ENCODE data around the gene FITM1. TPM values are rescaled to one million over a fixed set of nuclear protein-coding genes. Genes with fewer than 3 reads are reported as not detected.

Gene FITM1
- total RNA-seq, 4 donors from 2014 or later = 0.61 to 1.3 (median 1.0) TPM; not detected in 1

DNA sequence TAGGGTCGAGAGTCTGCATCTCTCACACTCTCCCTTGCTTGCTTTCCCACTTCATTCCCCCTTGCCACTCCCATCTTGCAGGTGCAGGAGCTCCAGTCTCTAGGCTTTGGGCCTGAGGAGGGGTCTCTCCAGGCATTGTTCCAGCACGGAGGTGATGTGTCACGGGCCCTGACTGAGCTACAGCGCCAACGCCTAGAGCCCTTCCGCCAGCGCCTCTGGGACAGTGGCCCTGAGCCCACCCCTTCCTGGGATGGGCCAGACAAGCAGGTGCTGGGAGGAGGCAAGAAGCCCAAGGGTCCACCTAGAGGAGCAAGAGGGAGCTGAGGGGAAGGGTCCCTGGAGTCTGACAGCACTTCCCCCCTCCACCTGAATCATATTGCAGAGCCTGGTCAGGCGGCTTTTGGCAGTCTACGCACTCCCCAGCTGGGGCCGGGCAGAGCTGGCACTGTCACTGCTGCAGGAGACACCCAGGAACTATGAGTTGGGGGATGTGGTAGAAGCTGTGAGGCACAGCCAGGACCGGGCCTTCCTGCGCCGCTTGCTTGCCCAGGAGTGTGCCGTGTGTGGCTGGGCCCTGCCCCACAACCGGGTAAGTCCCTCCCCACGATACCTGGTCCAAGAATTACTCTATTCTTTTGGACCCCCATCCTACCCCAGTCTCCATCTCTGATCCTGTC is 21.1 kb downstream of the FITM1 start:
- TF ChIP-seq, protein P1, sequence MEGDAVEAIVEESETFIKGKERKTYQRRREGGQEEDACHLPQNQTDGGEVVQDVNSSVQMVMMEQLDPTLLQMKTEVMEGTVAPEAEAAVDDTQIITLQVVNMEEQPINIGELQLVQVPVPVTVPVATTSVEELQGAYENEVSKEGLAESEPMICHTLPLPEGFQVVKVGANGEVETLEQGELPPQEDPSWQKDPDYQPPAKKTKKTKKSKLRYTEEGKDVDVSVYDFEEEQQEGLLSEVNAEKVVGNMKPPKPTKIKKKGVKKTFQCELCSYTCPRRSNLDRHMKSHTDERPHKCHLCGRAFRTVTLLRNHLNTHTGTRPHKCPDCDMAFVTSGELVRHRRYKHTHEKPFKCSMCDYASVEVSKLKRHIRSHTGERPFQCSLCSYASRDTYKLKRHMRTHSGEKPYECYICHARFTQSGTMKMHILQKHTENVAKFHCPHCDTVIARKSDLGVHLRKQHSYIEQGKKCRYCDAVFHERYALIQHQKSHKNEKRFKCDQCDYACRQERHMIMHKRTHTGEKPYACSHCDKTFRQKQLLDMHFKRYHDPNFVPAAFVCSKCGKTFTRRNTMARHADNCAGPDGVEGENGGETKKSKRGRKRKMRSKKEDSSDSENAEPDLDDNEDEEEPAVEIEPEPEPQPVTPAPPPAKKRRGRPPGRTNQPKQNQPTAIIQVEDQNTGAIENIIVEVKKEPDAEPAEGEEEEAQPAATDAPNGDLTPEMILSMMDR (IDR thresholded peaks at IDR 0.05) = peak in 1 of 3 donors; percentile 7
- TF ChIP-seq POLR2A (IDR thresholded peaks at IDR 0.05) = no peak
- intact Hi-C loops (cut with DNase I; ENCODE audit: low total_unique reads) = no loop called here
- WGBS, 2 donors = 90 to 94% methylated on average over 13 to 16 of the region's 16 CpGs
- no peak for DNase-seq (ENCODE audit: low spot score in 2 of 2)
- no peak overlapping the region for H3K4me3 ChIP-seq (ENCODE audit: low read depth, poor library complexity, severe bottlenecking)

DNA sequence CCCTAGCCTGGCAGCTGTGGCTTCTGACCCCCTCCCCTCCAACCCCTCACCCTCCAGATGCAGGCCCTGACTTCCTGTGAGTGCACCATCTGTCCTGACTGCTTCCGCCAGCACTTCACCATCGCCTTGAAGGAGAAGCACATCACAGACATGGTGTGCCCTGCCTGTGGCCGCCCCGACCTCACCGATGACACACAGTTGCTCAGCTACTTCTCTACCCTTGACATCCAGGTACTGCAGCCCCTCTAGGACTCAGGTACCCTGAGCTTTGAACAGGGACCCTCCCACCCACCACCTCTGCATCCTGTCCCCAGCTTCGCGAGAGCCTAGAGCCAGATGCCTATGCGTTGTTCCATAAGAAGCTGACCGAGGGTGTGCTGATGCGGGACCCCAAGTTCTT is 24.6 kb downstream of the FITM1 start:
- WGBS, 2 donors = 95 to 96% methylated on average over 10 of the region's 10 CpGs
- no peak for DNase-seq (ENCODE audit: low spot score in 2 of 2)
- TF ChIP-seq, protein P1 (IDR thresholded peaks at IDR 0.05) = no peak
- TF ChIP-seq POLR2A (IDR thresholded peaks at IDR 0.05) = no peak
- H3K4me3 ChIP-seq (ENCODE audit: low read depth, poor library complexity, severe bottlenecking) = no peak overlapping the region
- intact Hi-C loops (cut with DNase I; ENCODE audit: low total_unique reads) = no loop called here

DNA sequence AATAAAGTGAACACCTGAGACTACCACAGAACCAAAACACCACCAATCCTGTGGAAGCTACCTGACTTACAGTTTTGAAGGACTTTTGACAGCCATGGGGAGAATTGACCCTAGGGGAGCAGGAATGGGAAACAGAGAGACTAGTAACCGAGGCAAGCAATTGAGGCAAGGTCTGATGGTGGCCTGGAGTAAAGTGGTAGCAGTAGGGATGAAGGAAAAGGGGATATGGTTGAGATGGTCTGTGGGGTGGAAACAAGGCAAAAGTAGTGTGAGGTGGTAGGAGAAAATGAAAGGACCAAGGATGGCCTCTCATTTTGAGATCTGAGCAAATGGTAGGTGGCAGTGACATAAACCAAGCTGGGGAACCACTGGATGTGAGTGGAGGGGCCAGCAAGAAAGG is 26.4 kb downstream of the FITM1 start:
- DNase-seq (ENCODE audit: low spot score in 2 of 2) = no peak
- intact Hi-C loops (cut with DNase I; ENCODE audit: low total_unique reads) = no loop called here
- TF ChIP-seq POLR2A (IDR thresholded peaks at IDR 0.05) = no peak
- TF ChIP-seq, protein P1 (IDR thresholded peaks at IDR 0.05) = no peak
- 79 to 83% methylated on average over 1 of the region's 1 CpG for WGBS, 2 donors
- no peak overlapping the region for H3K4me3 ChIP-seq (ENCODE audit: low read depth, poor library complexity, severe bottlenecking)

DNA sequence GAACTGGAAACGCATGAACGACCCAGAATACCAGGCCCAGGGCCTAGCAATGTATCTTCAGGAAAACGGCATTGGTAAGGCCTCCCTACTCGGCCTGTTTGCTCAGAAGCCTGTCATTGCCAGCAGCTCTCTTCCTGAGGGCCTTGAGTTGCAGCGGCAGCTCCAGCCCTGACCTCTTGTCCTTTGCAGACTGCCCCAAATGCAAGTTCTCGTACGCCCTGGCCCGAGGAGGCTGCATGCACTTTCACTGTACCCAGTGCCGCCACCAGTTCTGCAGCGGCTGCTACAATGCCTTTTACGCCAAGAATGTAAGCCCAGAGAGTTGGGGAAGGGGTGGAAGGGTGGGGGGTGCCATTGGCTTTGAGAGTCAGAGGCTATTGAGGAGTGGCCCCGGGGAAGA is 26.9 kb downstream of the FITM1 start:
- H3K4me3 ChIP-seq (ENCODE audit: low read depth, poor library complexity, severe bottlenecking) = no peak overlapping the region
- intact Hi-C loops (cut with DNase I; ENCODE audit: low total_unique reads) = no loop called here
- WGBS, 2 donors = 91 to 93% methylated on average over 12 of the region's 12 CpGs
- DNase-seq (ENCODE audit: low spot score in 2 of 2) = no peak
- TF ChIP-seq, protein P1 (IDR thresholded peaks at IDR 0.05) = no peak
- TF ChIP-seq POLR2A (IDR thresholded peaks at IDR 0.05) = no peak

DNA sequence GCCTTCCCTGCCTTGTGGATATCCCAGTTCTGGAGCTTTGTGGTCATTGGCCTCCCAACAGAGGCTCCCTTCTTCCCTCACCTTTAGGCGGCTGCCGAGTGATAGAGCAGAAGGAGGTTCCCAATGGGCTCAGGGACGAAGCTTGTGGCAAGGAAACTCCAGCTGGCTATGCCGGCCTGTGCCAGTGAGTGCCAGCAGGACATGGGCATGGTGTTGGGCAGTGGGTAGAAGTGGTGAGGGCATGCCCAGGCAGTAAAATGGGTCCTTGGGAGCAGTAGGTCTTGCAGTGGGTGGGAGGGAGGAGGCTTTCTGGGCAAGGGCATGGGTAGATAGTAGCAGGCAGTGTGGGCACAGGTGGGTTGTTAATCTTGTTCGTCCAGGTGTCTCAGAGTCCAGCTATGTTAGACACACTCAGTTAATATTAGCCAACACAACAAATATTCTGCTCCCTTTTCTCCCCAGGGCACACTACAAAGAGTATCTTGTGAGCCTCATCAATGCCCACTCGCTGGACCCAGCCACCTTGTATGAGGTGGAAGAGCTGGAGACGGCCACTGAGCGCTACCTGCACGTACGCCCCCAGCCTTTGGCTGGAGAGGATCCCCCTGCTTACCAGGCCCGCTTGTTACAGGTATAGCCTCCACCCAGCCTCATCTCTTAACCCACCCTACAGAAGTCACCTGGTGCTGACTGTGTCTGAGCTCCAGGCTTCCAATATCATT is 29.5 kb downstream of the FITM1 start:
- DNase-seq (ENCODE audit: low spot score in 2 of 2) = peak in 1 of 2 donors; percentile 81
- intact Hi-C loops (cut with DNase I; ENCODE audit: low total_unique reads) = no loop called here
- H3K4me3 ChIP-seq (ENCODE audit: low read depth, poor library complexity, severe bottlenecking) = no peak overlapping the region
- TF ChIP-seq, protein P1 (IDR thresholded peaks at IDR 0.05) = no peak
- 82 to 83% methylated on average over 11 of the region's 11 CpGs for WGBS, 2 donors
